ENCODE data around the gene ATP7B.
A peak's percentile ranks its signal among the peaks of the same experiment; 100 is the strongest.
"Not testable (repeated sequence)": the region's sequence is repeated elsewhere in the genome, so short reads cannot be mapped to it uniquely, and the experiment has no call there.

ATP7B gene

DNA sequence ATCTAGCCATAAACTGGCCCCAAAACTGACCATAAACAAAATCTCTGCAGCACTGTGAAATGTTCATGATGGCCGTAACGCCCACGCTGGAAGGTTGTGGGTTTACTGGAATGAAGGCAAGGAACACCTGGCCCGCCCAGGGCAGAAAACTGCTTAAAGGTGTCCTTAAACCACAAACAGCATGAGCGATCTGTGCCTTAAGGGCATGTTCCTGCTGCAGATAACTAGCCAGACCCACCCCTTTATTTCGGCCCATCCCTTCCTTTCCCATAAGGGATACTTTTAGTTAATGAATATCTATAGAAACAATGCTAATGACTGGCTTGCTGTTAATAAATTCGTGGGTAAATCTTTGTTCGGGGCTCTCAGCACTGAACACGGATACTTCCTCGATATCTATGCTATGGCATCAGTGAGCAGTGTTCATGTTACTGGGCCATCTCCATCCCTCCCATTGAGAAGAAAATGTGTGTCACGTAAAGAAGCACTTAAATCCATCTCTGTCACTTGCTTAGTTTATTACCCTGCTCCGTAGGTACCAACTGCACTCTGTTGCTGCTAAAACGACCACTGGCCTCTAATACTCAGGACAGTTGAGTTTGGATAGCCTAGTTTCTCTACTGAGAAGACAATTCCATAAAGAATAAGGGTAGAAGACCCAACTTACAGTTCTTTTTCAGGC, 5.3 kb downstream of the ATP7B start:
- DNase-seq: no peak

DNA sequence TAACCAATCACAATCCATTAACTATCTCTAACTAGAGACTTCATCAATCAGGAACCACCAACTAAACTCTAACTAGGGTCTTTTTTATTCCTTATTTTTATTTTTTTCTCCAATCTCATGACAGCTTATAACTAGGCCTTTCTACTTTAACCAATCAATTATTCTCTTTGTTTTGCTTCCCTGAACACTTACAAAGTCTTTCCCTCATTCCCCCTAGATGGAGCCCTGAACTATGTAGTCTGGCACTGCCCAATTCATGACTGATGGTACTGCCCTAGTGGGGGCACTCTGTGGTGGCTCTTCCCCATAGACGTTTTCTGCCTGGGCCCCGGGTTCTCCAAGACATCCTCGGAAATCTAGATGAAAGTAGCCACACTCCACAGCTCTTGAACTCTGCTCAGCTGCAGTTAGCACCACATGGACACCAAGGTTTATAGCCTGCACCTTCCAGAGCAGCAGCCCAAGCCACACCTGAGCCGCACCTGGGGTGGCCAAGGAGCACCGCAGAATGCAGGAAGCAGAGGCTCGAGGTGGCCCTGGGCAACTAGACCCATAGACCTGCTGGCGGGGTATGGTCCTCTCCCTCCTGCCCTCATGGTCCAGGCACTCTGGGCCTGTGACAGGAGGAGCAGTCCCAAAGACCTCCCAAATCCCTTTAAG, 6.6 kb downstream of the ATP7B start:
- DNase-seq: no peak

DNA sequence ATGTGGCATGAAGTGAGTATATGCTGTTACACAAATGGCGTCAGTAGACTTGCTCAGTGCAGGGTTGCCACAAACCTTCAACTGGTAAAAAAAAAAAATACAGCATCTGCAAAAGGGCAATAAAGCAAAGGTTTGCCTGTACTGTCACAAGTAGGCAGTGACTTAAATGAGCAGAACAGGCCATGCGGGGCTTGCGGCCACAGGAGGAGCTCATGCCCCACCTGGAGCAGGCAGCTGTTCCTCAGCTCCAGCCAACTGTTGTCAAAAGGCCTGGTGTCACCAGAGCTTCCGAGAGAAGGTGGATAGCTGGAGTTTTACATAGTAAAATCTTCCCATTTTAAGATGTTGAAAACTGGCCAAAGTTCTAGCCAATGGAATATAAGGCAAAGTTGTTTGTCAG, 7.7 kb downstream of the ATP7B start:
- no peak for DNase-seq

DNA sequence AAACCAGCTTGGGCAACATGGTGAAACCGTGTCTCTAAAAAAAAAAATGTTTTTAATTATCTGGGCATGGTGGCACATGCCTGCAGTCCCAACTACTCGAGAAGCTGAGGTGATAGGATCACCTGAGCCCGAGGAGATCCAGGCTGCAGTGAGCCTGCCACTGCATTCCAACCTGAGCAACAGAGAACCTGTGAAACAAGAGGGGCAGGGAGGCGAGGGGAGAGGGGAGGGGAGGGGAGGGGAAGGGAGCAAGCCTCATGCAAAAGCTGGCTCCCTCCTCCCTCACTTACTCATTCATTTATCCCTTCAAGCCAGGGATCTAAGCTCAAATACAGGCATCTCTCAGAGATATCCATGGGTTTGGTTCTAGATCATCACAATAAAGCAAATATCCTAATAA, 8.9 kb downstream of the ATP7B start:
- no peak for DNase-seq

DNA sequence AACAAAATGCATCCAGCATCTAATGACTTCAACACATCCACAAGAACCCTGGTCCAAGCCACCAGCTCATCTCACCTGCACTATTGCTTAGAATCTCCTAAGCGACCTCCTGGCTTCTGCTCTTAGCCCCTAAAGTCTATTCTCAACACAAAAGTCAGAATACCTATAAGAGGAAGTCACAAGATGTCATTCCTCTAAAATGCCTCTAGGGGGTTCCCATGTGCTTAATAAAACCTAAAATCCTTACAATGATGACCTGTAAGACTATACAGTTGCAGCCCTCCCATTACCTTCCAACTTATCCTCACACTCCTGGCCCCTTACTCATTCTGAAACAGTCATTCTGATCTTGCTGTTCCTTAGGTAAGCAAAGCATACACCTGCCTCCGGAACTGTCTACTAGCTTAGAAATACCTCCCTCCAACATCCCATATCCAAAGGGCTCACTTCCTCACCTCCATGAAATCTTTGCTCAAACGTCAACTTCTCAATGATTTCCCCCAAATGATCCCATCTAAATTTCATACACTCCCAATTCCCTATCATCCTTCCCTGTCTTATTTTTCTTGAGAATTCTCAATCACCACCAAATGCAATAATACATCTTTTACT, 10.0 kb downstream of the ATP7B start:
- peak; percentile 6 for DNase-seq

DNA sequence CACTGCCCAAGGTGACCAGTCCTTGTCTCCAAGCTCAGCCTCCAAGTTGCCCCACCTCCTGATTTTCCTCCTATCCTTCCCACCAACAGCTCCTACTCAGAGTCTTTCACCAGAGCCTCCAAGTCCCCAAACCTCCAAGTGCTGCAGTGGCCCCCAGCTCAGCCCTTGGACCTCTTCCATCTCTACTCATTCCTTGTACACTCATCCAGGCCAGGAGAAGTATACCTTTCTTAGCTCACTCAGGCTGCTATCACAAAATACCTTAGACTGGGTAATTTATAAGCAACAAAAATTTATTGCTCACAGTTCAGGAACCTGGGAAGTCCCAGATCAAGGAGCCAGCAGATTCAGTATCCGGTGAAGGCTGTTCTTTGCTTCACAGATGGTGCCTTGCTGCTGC, 11.3 kb downstream of the ATP7B start:
- DNase-seq: no peak

DNA sequence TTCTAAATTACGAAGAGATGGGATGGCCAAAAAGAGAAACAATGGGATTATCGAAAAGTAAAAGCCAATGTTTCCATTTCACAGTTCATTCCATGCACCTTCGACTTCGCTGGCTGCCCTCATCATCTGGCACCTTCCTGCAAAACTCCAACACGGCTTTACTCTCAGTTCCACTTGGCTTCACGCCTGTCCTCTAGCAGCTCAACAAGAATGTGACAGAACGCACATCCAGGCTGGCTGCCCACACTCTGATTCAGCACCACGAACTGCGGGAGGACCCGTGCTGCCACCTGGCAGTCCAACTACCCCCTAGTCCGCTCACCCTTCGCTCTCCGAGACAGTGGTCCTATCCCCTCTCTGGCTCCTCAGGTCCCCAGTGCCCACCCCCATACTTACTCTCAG, 11.7 kb downstream of the ATP7B start:
- DNase-seq: no peak

DNA sequence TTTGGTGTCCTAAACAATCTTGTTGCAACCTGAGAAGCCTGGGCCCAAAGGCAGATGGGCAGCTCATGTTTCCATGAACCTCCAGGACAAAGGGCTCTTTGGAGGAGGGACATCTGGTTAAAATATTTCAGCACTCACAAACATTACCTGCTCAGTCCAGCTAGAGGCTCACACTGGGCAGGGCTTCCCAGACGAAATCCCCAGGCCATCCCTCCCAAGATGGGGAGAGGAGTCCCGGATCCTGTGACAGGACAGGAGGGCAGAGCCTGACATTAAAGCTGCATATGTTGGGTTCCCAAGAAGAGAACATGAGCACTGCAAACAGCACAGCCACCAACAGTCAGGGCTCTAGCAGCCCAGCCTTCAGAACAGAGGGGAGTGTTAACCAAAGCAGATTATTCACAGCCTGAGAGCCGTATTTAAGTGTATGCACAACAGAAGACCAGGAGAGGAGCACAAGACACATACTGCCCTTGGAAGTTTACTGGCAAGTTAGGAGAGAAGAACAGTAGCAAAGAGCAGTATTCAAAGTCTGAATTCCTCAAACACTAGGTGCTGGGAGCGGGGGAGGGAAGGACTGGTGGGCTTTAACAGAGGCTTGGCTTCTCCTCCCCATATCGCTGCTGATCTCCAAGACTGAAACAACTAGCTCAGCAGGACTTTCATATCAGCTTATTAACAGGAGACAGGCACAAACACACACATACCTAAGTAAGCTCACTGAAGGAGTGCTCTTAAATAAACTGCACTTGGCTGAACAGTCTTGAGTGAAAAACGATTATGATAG, 12.3 kb downstream of the ATP7B start:
- DNase-seq: no peak

DNA sequence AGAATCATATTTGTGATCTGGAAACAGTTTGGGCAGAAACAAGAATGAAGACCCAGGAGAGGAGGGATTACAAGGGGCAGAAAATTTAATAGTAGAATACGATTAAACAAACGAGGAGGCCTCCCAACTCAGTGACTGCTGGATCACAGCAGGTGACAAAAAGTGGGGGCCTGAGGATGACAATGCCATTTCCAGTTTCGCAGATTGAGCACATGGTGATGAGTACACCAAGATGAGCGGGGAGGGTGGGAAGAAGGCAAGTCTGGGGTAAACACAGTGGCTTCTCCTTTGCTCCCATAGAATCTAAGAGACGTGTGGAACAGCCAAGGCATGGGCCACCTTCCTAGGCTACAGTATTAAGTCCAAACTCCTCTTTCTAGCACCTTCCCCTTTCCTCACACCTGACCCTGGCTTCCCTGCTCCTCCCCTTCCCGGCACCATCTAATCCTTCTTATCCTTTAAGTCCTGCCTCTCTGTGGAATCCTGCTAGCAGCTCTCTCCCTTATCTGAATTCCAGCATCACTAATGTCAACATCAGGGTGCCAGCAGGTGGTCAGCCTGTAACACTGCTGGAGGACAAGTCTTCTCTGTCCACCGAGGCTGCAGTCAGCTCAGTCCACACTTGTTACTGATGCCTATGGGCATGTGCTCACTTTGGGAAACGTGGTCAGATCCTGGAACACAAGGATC, 13.5 kb downstream of the ATP7B start:
- no peak for DNase-seq

DNA sequence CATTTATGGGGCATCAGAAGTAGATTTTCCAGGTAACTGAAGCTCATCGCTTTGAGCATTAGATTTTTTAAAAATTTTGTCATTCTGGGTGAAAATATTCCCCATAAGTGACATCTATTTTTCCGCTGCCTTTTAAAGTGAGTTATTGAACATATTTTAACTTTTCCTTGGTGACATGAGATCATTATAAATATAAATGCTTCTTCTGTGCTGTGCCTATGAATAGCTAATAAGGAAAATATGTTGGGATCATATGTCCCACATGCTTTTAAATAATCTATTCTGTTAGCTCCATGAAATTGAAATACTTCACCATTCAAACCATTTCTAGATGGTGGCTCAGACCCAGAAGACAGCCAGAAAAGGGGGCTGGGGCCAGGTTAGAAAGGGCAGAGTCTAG, 14.1 kb downstream of the ATP7B start:
- DNase-seq: no peak

DNA sequence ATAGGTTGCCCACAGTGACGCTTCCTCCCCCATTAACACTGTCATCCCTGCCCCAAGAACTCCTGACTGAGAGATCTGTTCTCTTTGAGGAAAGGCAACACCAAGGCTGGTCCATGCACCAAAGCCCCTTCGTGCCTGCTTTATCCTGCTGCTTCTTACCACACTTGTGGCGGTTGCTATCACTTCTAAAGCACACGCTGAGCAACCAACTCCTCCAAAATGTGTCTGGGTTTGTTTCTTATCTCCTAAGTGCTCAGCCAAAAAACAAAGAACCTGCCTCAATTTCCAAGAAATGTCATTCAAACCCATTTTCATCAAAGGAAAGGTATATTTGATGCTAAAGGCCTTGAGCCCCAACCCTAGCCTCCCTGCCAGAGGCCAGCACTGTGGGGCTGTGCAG, 14.6 kb downstream of the ATP7B start:
- DNase-seq: no peak

DNA sequence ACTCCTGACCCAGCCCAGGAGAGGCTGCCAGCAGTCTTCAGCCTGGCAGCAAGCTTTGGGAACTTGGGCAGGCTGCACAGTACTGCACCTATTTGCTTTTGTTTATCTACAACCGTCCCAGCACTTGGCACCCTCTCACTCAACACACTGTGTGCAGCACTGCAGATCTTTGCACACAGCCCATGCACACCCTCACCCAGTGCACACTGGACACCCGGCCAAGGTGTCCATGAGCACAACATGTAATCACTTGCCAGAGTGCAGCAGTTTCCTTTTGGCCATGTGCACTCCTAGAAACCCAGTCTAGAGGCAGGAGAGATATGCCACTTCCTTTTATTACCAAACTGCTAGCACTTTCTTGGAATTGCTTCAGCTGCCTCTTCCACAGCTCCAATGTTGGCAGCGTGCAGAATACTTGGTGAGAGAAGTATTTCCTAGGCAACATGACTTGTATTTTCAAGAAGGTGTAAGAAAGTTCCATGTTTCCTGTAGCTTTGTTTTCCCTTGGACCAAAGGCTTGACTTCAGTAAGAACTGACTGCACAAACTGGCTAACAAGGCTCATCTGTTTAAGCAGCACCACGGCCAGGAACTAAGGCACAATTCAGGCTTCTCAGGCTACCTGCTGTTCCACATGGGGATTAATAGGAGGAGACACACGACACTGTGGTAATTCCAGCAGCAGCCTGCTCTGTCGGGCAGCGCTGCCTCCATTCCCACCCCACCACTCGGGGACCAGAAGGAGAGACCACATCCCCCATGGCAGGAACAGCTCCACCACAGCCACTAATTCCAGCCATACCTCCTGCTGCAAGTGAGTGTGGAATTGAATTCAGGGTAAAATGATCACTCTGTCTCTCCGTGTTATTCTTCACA, 15.3 kb downstream of the ATP7B start:
- no peak for DNase-seq

DNA sequence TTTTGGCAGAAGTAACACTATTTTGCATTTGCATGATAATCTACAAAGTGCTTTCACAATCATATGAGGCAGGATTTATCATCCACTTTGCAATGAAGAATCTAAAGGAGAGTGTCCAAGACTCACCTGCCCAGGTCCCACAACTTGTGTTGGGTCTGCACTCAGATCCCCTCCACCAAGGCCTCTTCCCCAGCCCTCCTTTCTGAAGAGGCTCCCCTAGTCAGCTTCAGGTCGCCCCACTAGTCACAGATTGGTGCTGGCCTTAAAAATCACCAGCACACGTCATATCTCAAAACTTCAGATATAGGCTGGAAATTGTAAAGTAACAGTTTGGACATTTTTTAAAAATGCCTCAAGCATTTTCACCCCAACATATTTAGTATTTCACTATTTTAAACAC, 17.5 kb downstream of the ATP7B start:
- no peak for DNase-seq

DNA sequence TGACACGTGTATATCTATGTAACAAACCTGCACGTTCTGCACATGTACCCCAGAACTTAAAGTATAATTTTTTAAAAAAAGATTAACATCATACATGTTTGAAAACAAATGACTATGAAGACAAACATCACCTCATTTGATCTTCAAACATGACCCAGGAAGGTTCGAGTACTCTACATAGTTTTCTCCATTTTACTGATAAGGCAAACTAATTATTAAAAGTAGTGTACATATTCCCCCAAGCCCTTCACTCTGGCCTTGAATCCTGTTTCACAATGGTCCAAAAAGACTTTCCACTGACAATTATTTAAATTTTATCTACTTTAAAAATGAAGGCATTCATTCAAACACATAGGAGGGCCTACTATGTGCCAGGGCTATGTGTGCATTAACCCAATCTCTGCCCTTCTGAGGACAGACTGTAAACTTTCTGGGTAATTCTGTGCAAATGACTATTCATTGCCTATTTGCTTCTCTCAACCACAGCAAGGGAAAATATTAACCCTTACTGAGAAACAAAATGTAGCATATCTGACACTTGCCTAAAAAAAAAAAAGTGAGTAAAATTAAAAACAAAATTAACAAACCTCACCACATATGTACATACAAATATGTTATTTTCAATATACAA, 22.1 kb downstream of the ATP7B start:
- DNase-seq: no peak

DNA sequence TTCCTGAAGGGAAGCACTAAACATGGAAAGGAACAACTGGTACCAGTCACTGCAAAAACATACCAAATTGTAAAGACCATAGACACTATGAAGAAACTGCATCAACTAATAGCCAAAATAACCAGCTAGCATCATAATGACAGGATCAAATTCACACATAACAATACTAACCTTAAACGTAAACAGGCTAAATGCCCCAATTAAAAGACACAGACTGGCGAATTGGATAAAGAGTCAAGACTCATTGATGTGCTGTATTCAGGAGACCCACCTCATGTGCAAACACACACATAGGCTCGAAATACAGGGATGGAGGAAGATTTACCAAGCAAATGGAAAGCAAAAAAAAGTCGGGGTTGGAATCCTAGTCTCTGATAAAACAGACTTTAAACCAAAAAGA, 26.3 kb downstream of the ATP7B start:
- DNase-seq: not testable (repeated sequence)

DNA sequence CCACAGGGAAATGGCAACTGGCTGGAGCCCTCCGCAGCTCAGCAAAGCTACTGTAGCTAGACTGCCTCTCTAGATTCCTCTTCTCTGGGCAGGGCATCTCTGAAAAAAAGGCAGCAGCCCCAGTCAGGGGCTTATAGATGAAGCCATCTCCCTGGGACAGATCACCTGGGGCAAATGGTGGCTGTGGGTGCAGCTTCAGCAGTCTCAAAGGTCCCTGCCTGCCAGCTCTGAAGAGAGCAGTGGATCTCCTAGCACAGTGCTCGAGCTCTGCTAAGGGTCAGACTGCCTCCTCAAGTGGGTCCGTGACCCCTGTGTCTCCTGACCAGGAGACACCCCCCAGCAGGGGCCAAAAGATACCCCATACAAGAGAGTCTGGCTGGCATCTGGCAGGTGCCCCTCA, 28.0 kb downstream of the ATP7B start:
- DNase-seq: not testable (repeated sequence)

DNA sequence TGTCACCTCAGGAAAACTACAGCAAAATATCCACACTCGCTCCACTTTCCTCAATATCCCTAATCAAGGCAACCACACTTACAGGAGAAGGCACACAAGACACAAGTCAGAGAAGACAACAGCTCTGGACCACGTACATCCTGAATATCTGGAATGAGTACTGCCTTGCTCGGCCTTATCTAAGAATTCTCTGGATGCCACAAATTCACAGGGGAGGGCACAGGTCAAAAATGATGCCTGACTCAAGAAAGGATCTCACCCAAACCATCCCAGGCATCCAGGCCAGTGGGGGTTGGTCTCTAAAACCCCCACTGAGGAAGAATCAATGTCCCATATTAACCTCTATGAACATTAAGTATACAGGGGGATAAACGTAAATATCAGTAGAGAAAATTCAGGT, 29.9 kb downstream of the ATP7B start:
- no peak for DNase-seq

DNA sequence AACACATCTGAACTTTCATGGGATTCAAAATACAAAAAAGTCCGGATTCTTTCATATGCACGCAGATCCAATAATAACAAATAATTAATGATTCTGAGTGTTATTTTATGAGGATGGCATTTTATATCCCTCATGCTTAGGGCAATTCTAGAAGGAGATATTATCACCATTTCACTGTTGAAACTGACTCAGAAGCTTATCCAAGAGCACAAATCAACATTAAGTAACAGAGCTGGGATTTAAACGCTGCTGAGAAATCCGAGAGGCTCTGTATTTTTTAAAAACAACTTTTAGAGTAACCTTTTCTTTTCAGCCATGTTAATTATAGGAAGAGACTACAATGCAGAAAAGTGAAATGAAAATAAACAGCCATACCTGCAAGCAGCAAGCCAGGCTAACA, 30.3 kb downstream of the ATP7B start:
- no peak for DNase-seq

DNA sequence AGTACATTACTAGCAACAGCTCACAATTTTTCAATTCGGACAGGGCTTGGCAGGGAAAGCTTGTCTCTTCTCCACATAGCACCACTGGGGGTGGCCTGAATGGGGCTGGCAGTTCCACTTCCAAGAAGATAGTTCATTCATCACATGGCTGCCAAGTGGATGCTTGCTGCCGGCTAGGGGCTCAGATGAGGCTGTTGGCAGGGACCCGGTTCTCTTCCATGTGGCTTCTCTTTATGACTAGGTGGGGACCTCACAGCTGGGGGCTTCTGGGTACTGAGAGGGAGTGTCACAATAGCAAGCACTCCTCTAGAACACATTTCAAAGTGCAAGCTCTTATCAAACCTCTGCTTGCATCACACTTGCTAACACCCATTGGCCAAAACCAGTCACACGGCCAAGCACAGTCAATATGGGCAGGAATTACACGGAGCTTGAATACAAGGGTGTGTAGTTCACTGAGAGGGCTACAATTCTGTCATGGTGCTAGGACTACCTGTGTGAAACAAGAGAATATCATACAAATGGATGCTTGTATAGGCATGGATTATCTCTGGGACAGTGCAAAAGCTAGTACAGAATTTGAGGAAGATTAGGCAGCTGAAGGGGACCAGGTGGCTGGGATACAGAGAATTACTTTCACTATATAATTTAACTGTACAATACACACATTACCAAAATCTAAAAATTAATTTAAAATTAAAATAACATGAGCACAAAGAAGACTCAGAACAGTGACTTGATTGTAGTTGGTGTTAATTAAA, 32.3 kb downstream of the ATP7B start:
- DNase-seq: no peak

DNA sequence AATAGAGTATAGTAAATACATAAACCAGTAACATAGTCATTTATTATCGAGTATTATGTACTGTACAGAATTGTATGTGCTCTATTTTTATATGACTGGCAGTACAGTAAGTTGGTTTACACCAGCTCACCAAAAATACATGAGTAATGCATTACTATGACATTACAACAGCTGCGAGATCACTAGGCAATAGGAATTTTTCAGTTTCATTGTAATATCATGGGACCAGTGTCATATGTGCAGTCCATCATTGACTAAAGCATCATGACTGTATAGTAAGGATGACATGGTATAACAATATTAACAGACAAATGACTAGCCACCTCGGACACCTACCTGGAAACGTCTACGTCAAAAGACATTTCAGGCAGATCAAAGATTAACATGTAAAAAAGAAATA, 33.6 kb downstream of the ATP7B start:
- DNase-seq: no peak

DNA sequence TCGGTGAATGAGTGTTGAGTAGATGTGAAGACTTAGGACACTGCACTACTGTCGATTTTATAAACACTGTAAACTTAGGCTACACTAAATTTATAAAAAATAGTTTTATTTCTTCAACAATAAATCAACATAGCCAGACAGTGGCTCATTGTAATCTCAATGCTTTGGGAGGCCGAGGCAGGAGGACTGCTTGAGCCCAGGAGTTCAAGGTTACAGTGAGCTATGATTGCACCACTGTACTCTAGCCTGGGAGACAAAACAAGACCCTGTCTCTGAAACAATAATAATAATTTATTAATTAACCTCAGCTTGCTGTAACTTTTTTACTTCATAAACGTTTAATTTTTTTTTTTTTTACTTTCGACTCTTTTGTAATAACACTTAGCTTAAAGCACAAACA, 34.4 kb downstream of the ATP7B start:
- no peak for DNase-seq

Measured in NCI-H2081 treated with DMSO at 0.1 percent for 48 hours (cell line).